ENCODE results near the gene MXD4.
"Not testable (repeated sequence)": the region's sequence is repeated elsewhere in the genome, so short reads cannot be mapped to it uniquely, and the experiment has no call there.

Gene MXD4

GRCh38 chr4:2275546-2276251 is 13.8 kb upstream of the MXD4 start:
- Histone ChIP-seq H3K27me3 (ENCODE audit: insufficient read depth, poor library complexity, severe bottlenecking) (no peaks in the 10 kb centered on the region), H3K36me3 (ENCODE audit: low read depth) (no peaks in the 10 kb centered on the region), H3K4me1 (ENCODE audit: insufficient read depth, poor library complexity, severe bottlenecking) (no peaks in the 10 kb centered on the region), H3K9me3 (ENCODE audit: severe bottlenecking) (no peaks in the 10 kb centered on the region), H3K4me3 (ENCODE audit: severe bottlenecking) (no peak overlapping the region), H3K27ac (ENCODE audit: poor library complexity, severe bottlenecking) (no peak overlapping the region)
- no peak for TF ChIP-seq CTCF (IDR thresholded peaks at IDR 0.05; ENCODE audit: poor library complexity, severe bottlenecking)
- ATAC-seq (ENCODE audit: low read depth): no peak
- DNase-seq (ENCODE audit: low spot score): no peak

- H3K4me3 ChIP-seq (ENCODE audit: severe bottlenecking); H3K36me3 ChIP-seq (ENCODE audit: low read depth); ATAC-seq (ENCODE audit: low read depth); H3K4me1 ChIP-seq (ENCODE audit: insufficient read depth, poor library complexity, severe bottlenecking); H3K27me3 ChIP-seq (ENCODE audit: insufficient read depth, poor library complexity, severe bottlenecking); DNase-seq (ENCODE audit: low spot score); H3K27ac ChIP-seq (ENCODE audit: poor library complexity, severe bottlenecking); H3K9me3 ChIP-seq (ENCODE audit: severe bottlenecking): not testable (repeated sequence)
These were observed 13.1 kb upstream of the MXD4 start for GRCh38 chr4:2275044-2275397.

- Histone ChIP-seq H3K36me3 (ENCODE audit: low read depth) (no peaks in the 10 kb centered on the region), H3K4me1 (ENCODE audit: insufficient read depth, poor library complexity, severe bottlenecking) (no peaks in the 10 kb centered on the region), H3K9me3 (ENCODE audit: severe bottlenecking) (no peaks in the 10 kb centered on the region), H3K4me3 (ENCODE audit: severe bottlenecking) (no peak overlapping the region), H3K27me3 (ENCODE audit: insufficient read depth, poor library complexity, severe bottlenecking) (no peaks in the 10 kb centered on the region), H3K27ac (ENCODE audit: poor library complexity, severe bottlenecking) (no peak overlapping the region)
- ATAC-seq (ENCODE audit: low read depth) (no peak), DNase-seq (ENCODE audit: low spot score) (no peak)
- TF ChIP-seq CTCF (IDR thresholded peaks at IDR 0.05; ENCODE audit: poor library complexity, severe bottlenecking): no peak
These were observed 12.6 kb upstream of the MXD4 start for GRCh38 chr4:2274320-2275043.

GRCh38 chr4:2273657-2274319 is 11.9 kb upstream of the MXD4 start:
- no peak for ATAC-seq (ENCODE audit: low read depth)
- no peaks in the 10 kb centered on the region for H3K27me3 ChIP-seq (ENCODE audit: insufficient read depth, poor library complexity, severe bottlenecking)
- no peak for DNase-seq (ENCODE audit: low spot score)
- H3K36me3 ChIP-seq (ENCODE audit: low read depth): no peaks in the 10 kb centered on the region
- TF ChIP-seq CTCF (IDR thresholded peaks at IDR 0.05; ENCODE audit: poor library complexity, severe bottlenecking): no peak
- H3K4me1 ChIP-seq (ENCODE audit: insufficient read depth, poor library complexity, severe bottlenecking): no peaks in the 10 kb centered on the region
- H3K4me3 ChIP-seq (ENCODE audit: severe bottlenecking): no peak overlapping the region
- no peaks in the 10 kb centered on the region for H3K9me3 ChIP-seq (ENCODE audit: severe bottlenecking)
- no peak overlapping the region for H3K27ac ChIP-seq (ENCODE audit: poor library complexity, severe bottlenecking)

- no peaks in the 10 kb centered on the region for H3K4me1 ChIP-seq (ENCODE audit: insufficient read depth, poor library complexity, severe bottlenecking)
- H3K4me3 ChIP-seq (ENCODE audit: severe bottlenecking): no peak overlapping the region
- H3K27me3 ChIP-seq (ENCODE audit: insufficient read depth, poor library complexity, severe bottlenecking): no peaks in the 10 kb centered on the region
- H3K36me3 ChIP-seq (ENCODE audit: low read depth): no peaks in the 10 kb centered on the region
- no peaks in the 10 kb centered on the region for H3K9me3 ChIP-seq (ENCODE audit: severe bottlenecking)
- DNase-seq (ENCODE audit: low spot score): no peak
- ATAC-seq (ENCODE audit: low read depth): no peak
- TF ChIP-seq CTCF (IDR thresholded peaks at IDR 0.05; ENCODE audit: poor library complexity, severe bottlenecking): no peak
- H3K27ac ChIP-seq (ENCODE audit: poor library complexity, severe bottlenecking): no peak overlapping the region
These were observed 11.3 kb upstream of the MXD4 start for GRCh38 chr4:2273221-2273620.
